SK-N-DZ (cell line): ENCODE results near the gene E2F7.

Experiments used
- DNase-seq: peaks from one replicate; pipeline ENCODE4 v3.0.0-alpha.2; 2015; ENCODE audit warnings: low spot score

The E2F7 gene

DNA sequence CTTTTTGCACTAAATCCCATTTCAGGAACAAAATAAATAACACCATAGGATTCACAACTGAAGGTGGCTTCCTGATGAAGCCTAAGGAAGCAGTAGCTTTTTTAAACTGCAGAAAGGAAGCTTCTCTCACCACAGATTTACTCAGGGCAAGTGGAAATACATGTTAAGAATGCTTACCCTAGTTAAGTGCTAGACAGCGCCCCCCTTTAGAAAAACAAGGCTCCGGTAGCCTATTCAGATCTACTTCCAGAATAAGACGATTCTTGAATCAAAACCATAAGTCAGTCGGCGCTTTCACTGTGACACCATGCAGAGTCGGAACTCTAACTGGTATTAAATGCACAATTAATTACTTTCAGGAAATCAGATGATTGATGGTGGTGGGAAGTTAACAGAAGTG, 41.9 kb downstream of the E2F7 start:
- DNase-seq, result no peak

DNA sequence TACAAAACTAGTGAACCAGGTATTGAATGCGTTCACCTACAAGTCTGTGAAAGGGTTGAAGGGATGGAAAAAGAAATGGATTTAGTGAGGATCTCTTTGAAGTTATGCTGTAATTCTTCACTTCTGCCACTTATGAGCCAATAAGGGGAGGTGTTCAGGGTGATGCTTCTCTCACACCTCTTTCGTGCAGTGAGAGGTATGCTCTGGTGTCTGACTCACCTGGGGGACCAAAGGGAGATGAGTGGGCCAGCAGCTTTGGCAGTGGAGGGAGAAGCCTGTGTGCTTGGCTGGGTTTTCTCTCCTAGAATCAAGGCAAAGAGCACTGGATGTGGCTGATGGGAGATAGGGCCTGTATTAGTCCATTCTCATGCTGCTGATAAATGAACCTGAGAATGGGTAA, 45.4 kb downstream of the E2F7 start:
- no peak for DNase-seq

DNA sequence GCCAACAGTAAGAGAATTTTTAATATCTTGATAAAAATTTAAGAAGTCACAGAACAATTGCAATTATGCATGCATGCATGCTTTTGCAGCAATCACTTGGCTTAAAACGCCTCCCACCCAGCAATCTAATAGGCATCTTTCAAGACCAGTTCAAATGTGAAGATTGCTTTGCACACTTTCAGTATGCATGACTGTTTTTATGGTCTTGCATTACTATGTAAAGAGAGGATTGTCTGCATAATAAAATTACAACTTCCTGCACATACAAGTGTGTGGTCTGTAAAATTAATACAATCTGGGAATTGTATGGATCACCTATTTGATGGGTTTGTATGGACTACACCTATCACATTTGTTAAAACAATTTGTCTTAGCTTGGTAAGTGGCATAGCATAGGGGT, 48.8 kb downstream of the E2F7 start:
- no peak for DNase-seq

DNA sequence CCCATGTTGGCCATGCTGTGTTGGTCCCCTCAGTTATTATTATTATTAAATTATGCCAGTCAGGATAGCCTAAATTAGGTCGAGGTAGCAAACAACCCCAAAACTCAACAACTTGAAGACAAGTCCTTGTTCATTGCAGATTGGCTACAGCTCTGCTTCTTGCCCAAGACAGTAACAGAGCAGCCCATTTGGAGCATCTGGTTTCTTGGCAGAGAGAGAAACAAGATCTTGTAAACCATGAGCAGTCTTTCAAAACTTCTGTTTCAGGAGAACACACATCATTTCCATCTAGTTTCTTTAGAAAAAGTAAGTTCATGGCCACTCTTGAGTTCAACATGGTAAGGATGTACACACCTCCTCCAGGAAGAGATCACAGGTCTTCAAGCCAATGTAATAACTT, 52.3 kb downstream of the E2F7 start:
- no peak for DNase-seq

DNA sequence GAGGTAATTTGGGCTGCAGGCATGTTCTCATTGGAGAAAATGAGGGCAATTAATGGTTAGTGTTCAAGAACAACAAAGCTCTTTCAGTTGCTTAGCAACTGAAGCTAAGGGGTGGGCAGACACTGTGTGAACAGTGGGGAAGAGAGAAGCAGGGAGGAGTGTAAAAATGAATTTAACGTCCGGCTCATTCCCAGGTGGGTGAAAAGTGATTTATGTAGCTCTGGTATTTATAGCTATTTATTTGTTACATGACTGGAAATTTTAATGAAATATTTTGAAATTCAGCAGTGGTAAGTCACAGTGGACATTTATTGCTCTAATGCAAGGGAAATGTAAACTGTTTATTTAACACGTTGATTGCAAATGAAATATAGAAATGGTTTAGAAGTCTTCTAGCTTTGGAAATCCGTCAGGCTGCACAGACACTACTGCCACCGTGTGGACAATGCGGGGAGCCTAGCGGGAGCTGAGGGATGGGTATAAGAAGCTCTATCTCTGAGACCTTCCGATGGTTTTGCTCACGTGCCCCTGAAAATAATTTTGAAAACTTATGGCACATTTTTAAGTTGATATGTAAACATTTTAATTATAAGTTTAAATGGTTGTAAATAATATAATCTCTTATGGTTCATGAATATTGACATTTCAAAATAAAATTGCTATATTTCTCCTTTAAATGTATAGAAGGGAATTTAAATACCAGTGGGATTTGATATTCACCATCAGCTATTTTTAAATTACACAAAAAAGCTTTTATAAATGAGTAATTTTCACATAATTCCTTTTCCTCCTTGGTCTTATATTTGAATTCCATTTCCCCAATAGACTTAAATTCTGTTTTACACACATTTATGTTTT, 54.4 kb downstream of the E2F7 start:
- peak; percentile 75 for DNase-seq

DNA sequence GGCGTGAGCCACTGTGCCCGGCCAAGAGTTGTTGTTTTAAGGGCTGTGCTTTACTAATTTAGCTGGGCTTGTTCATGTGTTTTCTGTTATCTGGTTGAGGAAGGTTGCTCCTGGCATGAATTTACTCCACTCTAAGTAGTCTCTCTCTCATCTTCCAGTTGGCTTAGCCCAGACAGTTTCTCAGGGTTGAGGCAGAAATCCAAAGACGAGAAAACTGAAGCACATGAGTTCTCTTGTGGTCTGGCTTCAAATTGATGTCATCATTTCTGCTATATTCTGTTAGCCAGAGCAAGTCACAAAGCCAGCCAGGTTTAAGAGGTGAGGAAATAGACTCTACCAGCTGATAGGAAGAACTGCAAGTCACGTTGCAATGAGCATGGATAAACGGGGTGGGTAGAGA, 57.9 kb downstream of the E2F7 start:
- no peak for DNase-seq

DNA sequence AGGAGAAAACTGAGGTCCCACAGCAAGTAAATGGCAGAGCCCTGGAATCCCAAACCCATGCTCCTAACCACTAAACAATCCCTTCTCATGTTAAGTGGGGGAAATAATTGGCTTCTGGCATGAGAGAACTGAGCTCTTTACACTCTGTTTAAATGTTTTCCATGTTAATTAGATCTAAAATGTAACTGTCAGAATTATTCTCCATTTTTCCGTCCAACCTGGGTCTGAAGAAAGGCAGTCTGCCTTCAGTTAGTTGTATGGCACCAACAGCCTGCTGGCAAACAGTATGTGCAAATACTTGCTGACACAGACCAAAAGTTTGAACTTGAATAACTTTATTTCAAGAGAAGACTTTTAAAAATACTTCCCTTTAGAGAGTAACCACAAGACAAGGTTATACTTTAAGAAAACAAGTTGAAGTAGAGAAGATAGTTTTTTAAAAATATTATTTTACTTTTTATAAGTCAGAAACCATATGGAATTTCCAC, 59.7 kb downstream of the E2F7 start:
- DNase-seq, result no peak

DNA sequence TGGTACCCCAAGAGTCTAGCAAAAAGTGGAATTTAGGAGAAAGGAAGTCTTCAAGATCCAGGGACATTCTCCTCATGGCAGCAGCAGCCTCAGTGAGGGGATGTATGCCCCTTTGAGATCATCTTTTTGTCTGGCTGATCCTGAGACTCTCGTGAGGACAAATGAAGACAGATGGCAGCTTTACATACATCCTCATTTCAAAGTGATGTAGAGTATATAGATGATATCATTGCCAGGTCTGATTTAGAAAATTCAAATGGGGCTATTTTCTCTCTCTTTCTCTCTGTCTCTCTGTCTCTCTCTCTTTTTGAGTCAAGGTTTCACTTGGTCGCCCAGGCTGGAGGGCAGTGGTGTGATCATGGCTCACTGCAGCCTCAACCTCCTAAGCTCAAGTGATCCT, 61.5 kb downstream of the E2F7 start:
- DNase-seq, result no peak

DNA sequence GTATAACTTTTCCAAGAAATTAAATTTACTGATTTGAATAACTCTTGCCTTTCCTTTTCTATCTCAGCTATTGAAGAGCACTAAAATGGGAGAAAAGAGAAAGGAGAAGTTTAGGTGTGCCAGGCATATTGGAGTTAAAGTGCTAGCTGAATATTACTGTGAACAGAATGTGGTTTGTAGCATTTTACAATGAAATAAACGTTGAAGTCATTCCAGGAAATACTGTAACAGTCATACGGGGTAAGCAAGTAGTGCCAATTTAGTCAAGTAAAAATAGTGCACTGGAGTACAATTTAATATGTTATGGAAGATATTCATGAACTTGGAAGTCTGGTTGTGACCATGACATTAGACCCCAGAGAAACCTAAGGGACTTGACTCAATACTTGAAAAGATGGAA, 62.1 kb downstream of the E2F7 start:
- no peak for DNase-seq

DNA sequence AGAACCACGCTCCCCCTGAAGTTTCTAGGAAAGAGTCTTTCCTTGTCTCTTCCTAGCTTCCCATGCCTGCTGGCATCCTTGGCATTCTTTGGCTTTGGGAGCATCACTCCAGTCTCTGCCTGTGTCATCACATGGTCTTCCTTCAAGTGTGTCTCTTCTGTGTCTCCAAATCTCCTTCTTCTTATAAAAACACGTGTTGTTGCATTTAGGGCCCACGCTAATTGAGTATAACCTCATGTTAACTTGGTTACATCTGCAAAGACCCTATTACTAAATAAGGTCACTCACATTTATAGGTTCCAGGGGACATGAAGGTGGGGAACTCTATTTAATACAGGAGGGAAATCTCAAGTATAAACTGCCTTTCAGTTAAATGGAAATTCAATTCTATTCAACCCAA, 63.0 kb downstream of the E2F7 start:
- DNase-seq, result no peak

DNA sequence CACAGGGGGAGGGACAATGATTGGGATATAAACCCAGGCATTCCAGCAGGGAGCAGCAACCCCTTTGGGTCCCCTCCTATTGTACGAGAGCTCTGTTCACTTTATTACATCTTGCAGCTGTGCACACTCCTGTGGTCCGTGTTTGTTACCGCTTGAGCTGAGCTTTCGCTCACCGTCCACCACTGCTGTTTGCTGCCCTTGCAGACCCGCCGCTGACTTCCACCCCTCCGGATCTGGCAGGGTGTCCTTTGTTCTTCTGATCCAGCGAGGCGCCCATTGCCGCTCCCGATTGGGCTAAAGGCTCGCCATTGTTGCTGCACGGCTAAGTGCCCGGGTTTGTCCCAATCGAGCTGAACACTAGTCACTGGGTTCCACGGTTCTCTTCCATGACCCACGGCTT, 64.1 kb downstream of the E2F7 start:
- no peak for DNase-seq

DNA sequence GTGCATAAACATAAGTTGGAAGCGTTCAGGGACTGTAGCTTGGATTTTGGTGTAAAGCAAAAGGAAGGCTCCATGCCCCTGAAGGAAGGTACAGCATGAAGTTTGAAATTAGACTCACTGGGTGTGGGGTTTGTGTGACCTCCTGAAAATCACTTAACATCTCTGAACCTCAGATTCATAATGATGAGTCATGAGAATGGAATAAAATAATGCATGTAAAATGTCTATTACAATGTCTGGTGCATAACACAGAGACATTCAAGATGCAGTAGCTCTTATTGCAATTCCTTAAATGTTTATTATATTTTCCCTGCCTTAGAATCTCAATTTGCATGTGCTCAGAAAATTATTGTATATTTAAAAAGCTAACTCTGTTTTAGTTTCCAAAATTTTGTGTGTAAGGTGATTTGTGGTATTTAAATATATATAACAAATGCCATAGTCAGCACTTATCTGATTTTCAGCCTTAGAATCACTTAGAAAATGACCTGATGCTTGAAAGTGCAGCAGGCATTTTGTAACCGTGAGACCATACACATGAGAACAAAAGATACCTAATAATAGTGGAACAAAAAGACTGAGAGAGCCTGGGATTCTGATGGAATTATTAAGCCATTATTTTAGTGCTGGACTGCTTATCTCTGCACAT, 66.3 kb downstream of the E2F7 start:
- no peak for DNase-seq

DNA sequence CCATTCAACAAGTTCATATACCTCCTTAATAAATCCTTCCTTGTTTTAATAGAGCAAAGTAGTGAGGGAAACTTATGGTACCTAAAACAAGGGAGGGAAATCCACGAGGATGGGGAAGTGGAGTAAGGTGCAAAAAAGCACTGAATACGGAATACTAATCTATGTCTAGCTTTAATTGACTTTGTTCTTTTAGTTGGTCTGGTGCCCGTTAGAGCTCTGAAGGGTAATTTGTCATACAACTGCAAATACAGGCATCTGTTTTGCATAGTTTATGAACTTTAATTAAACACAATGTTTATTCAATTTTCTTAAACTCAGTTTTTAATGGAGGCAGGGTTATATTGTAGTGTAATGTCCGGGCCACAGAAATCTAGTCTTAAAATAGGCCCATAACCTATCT, 67.0 kb downstream of the E2F7 start:
- DNase-seq, result no peak

DNA sequence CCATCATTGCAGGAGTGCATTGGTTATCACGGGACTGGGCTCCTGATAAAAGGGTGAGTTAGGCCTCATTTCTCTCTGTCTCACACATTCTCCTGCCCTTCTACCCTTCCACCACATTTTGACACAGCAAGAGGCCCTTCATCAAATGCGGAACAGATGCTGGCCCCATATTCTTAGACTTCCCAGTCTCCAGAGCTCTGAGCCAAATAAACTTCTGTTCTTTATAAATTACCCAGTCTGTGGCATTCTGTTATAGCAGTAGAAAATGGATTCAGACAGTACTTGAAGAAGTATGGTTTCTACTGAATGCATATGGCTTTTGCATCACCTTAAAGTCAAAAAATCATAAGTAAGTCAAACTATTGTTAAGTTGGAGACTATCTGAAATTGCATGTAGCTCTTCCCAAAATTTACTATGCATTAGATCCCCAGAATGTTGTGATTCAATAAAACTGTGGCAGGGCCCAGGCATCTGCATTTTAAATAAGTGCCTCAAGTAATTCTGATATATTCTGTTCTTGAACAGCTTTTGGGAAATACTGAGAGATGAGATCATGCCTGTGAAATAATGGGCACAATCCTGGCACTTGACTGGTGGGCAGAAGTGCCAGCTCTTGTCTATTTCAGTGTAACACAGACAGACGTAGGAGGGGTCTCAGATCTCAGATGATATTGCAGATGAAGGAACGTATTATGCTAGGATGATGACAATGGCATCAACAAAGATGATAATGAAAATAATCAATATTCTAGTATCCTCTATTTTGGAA, 68.2 kb downstream of the E2F7 start:
- DNase-seq, result no peak

DNA sequence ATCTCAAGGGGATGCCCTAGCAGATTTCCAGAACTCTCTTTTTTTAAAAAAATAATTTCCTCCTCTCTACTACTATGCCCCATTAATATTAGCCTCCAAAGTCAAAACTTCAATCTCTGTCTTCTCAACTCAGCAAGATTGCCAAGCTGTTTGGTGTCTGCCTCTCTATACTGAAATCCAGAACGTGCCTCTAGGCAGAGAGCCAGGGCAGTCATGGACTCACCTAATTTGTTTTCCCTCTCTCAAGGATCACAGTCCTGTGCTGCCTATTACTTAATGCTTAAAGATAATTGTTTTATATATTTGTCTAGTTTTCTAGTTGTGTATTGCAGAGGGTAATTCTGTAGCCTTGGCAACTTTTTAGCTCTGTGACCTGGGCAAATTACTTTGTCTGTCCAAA, 74.7 kb downstream of the E2F7 start:
- DNase-seq, result no peak

DNA sequence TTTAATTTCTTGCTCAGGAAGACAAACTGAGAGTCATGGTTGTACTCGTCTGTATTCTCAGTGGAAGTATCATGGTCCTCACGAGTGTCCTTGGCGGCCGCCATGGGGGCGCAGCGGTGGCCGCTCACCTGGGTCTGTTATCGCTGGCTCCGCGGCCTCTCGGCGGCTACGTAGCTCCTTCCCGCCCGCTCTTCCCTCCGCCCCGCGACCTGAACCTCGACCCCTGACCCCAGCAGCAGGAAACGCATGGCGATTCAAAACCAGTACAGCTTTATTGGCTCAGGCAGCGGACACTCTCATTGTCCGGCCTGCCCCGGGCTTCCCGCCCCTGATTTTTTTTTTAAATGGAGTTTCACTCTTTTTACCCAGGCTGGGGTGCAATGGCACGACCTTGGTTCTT, 80.8 kb downstream of the E2F7 start:
- DNase-seq, result no peak

DNA sequence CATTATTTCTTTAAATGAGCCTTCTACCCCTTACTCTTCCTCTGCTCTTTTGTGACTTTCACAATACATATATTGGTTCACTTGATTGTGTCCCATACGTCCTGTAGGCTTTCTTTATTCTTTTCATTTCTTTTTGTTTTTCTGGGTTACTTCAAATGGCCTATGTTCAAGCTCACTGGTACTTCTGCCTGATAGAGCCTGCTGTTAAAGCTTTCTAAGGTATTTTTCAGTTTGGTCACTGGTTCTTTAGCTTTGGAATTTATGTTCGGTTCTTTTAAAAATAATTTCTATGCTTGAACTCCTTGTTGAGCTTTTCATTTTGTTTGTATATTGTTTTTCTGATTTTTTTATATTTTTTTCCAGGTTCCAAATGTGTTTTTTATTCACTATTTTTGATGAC, 81.9 kb downstream of the E2F7 start:
- no peak for DNase-seq

DNA sequence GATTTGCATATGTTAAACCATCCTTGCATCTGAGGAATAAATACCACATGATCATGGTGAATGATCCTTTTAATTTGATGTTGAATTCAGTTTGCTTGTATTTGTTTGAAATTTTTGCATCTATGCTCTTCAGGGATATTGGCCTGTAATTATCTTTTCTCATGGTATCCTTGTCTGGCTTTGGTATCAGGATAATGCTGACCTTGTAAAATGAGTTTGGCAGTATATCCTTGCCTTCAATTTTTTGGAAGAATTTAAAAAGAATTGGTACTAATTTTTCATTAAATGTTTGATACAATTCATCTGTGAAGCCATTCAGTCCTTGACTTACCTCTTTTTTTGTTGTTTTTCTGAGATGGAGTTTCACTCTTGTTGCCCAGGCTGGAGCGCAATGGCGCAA, 85.2 kb downstream of the E2F7 start:
- DNase-seq, result no peak

DNA sequence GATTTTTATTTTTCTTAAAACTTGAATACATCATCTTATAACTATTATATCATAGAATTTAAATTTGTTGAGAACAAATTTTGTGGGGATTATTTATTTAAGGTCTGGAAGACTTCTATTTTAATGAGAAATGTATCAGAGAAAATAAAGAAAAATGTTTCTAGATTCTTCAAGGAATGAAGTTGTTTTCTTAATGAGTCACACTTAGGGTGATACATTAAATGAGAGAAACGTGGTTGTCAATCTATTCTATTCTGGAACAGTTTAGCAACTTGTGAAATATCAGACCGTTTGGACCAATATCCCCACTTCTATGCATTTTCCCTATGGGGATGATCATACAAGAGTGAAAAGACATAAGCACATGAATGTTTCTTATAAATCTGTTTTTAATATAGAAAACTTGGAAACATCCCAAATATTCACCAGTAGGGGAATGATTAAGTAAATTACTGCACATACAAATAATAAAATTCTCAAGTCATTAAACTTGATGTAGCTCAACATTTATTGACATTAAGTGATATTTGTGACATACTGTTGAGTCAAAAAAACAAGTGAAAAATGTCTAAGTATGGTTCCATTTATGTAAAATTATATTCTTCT, 88.5 kb downstream of the E2F7 start:
- DNase-seq, result no peak
